GM23248 (cell line): ENCODE results near the gene GPA33.

Source experiments
- EZH2 ChIP-seq: fragments of 200-600 bp; sonication (generic); IDR thresholded peaks from 2 replicates; pipeline ENCODE4 v1.6.1; 2018; ENCODE audit warnings: antibody characterized with exemption, mild to moderate bottlenecking; ENCODE audit not compliant: insufficient read depth, poor library complexity, severe bottlenecking
- EZH2phosphoT487 ChIP-seq: fragments of 200-600 bp; sonication (generic); IDR thresholded peaks from 2 replicates; pipeline ENCODE4 v1.6.1; 2018; ENCODE audit warnings: antibody characterized with exemption, moderate library complexity, mild to moderate bottlenecking, low read depth; ENCODE audit not compliant: insufficient read depth

GRCh38 chr1:167054946-167055630 lies 35.1 kb downstream of the GPA33 start:
- TF ChIP-seq EZH2 (no peak), EZH2phosphoT487 (no peak)
